SK-N-SH treated with all-trans-retinoic acid at 6 μM for 48 hours (cell line): ENCODE data around the gene TMEM167B.

Experiments
- ATAC-seq: fragments of 200-7000 bp; cut with Tn5 transposase; 3 replicates; pipeline ENCODE4 v1.9.1; 2020; ENCODE audit warnings: mild to moderate bottlenecking, moderate library complexity
- ARNTL ChIP-seq: fragments of 450-650 bp; formaldehyde crosslinking; IDR thresholded peaks from 2 replicates; pipeline ENCODE4 v1.5.0; 2020; ENCODE audit warnings: low read depth, mild to moderate bottlenecking, moderate library complexity, borderline replicate concordance
- BACH2 ChIP-seq: fragments of 250-450 bp; sonication (Bioruptor Pico); IDR thresholded peaks from 2 replicates; pipeline ENCODE4 v1.9.0; 2021; ENCODE audit warnings: mild to moderate bottlenecking, borderline replicate concordance
- CREB5 ChIP-seq: fragments of 250-450 bp; sonication (Bioruptor Pico); IDR thresholded peaks from 2 replicates; pipeline ENCODE4 v1.5.1; 2020; ENCODE audit warnings: low read depth, mild to moderate bottlenecking, moderate library complexity
- CSDC2 ChIP-seq: fragments of 250-450 bp; sonication (Bioruptor Pico); IDR thresholded peaks from 2 replicates; pipeline ENCODE4 v1.5.0; 2020; ENCODE audit warnings: mild to moderate bottlenecking, moderate library complexity
- CSRNP3 ChIP-seq: fragments of 250-450 bp; sonication (Bioruptor Pico); IDR thresholded peaks from 2 replicates; pipeline ENCODE4 v1.5.1; 2021; ENCODE audit warnings: mild to moderate bottlenecking, moderate library complexity
- ESRRG ChIP-seq: fragments of 250-450 bp; sonication (Bioruptor Pico); IDR thresholded peaks from 2 replicates; pipeline ENCODE4 v1.6.1; 2021; ENCODE audit warnings: mild to moderate bottlenecking
- GLIS3 ChIP-seq: fragments of 250-450 bp; sonication (Bioruptor Pico); IDR thresholded peaks from 2 replicates; pipeline ENCODE4 v1.5.0; 2020; ENCODE audit warnings: mild to moderate bottlenecking, moderate library complexity
- ISL1 ChIP-seq: fragments of 250-450 bp; sonication (Bioruptor Pico); IDR thresholded peaks from 2 replicates; pipeline ENCODE4 v2.1.2; 2022; ENCODE audit warnings: mild to moderate bottlenecking, moderate library complexity
- OSR1 ChIP-seq: fragments of 250-450 bp; sonication (Bioruptor Pico); IDR thresholded peaks from 2 replicates; pipeline ENCODE4 v1.8.0; 2022; ENCODE audit warnings: moderate library complexity, mild to moderate bottlenecking, inconsistent platforms
- PATZ1 ChIP-seq: fragments of 250-450 bp; sonication (Bioruptor Pico); IDR thresholded peaks from 2 replicates; pipeline ENCODE4 v1.8.0; 2020; ENCODE audit warnings: mild to moderate bottlenecking, moderate library complexity, borderline replicate concordance
- PPARA ChIP-seq: fragments of 250-450 bp; sonication (Bioruptor Pico); IDR thresholded peaks from 2 replicates; pipeline ENCODE4 v1.5.0; 2020; ENCODE audit warnings: mild to moderate bottlenecking, borderline replicate concordance
- RARB ChIP-seq: fragments of 250-450 bp; sonication (Bioruptor Pico); IDR thresholded peaks from 2 replicates; pipeline ENCODE4 v1.8.0; 2021; ENCODE audit warnings: mild to moderate bottlenecking, moderate library complexity
- SNAI2 ChIP-seq: fragments of 250-450 bp; sonication (Bioruptor Pico); IDR thresholded peaks from 2 replicates; pipeline ENCODE4 v1.5.0; 2020; ENCODE audit warnings: mild to moderate bottlenecking, moderate library complexity
- TCF4 ChIP-seq: fragments of 250-450 bp; sonication (Bioruptor Pico); IDR thresholded peaks from 2 replicates; pipeline ENCODE4 v1.8.0; 2021; ENCODE audit warnings: mild to moderate bottlenecking, moderate library complexity, borderline replicate concordance
- TOX ChIP-seq: fragments of 250-450 bp; sonication (Bioruptor Pico); IDR thresholded peaks from 2 replicates; pipeline ENCODE4 v1.8.0; 2021; ENCODE audit warnings: mild to moderate bottlenecking, moderate library complexity, borderline replicate concordance
- ZC3H10 ChIP-seq: fragments of 250-450 bp; sonication (Bioruptor Pico); IDR thresholded peaks from 2 replicates; pipeline ENCODE4 v1.5.1; 2021; ENCODE audit warnings: mild to moderate bottlenecking, moderate library complexity
- ZFP3 ChIP-seq: fragments of 250-450 bp; sonication (Bioruptor Pico); IDR thresholded peaks from 2 replicates; pipeline ENCODE4 v1.5.0; 2020; ENCODE audit warnings: mild to moderate bottlenecking, moderate library complexity
- ZFP30 ChIP-seq: fragments of 450-650 bp; formaldehyde crosslinking; IDR thresholded peaks from 2 replicates; pipeline ENCODE4 v1.5.0; 2022; ENCODE audit warnings: mild to moderate bottlenecking, moderate library complexity
- ZNF565 ChIP-seq: fragments of 450-650 bp; formaldehyde crosslinking; conservative IDR thresholded peaks from 2 replicates; pipeline ENCODE4 v1.5.0; 2020; ENCODE audit warnings: low read depth, mild to moderate bottlenecking, moderate library complexity
- ZNF70 ChIP-seq: fragments of 450-650 bp; formaldehyde crosslinking; IDR thresholded peaks from 2 replicates; pipeline ENCODE4 v1.5.0; 2020; ENCODE audit warnings: mild to moderate bottlenecking, moderate library complexity
- ZNF8 ChIP-seq: fragments of 450-650 bp; formaldehyde crosslinking; IDR thresholded peaks from 2 replicates; pipeline ENCODE4 v1.5.0; 2020; ENCODE audit warnings: mild to moderate bottlenecking, moderate library complexity
- TF ChIP-seq, protein P1 (sequence below): fragments of 250-450 bp; sonication (Bioruptor Pico); IDR thresholded peaks from 2 replicates; pipeline ENCODE4 v1.5.0; 2020; ENCODE audit warnings: mild to moderate bottlenecking, moderate library complexity

Gene TMEM167B

GRCh38 chr1:109078317-109078716, 12.2 kb upstream of the TMEM167B start:
- TF ChIP-seq TCF4 (no peak), CSDC2 (CRISPR knock-in tag) (no peak), ISL1 (CRISPR knock-in tag) (no peak), BACH2 (CRISPR knock-in tag) (no peak)
- no peak for ATAC-seq

GRCh38 chr1:109079240-109079622, 11.3 kb upstream of the TMEM167B start:
- ATAC-seq = no peak
- TF ChIP-seq, protein P1, sequence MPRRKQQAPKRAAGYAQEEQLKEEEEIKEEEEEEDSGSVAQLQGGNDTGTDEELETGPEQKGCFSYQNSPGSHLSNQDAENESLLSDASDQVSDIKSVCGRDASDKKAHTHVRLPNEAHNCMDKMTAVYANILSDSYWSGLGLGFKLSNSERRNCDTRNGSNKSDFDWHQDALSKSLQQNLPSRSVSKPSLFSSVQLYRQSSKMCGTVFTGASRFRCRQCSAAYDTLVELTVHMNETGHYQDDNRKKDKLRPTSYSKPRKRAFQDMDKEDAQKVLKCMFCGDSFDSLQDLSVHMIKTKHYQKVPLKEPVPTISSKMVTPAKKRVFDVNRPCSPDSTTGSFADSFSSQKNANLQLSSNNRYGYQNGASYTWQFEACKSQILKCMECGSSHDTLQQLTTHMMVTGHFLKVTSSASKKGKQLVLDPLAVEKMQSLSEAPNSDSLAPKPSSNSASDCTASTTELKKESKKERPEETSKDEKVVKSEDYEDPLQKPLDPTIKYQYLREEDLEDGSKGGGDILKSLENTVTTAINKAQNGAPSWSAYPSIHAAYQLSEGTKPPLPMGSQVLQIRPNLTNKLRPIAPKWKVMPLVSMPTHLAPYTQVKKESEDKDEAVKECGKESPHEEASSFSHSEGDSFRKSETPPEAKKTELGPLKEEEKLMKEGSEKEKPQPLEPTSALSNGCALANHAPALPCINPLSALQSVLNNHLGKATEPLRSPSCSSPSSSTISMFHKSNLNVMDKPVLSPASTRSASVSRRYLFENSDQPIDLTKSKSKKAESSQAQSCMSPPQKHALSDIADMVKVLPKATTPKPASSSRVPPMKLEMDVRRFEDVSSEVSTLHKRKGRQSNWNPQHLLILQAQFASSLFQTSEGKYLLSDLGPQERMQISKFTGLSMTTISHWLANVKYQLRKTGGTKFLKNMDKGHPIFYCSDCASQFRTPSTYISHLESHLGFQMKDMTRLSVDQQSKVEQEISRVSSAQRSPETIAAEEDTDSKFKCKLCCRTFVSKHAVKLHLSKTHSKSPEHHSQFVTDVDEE (CRISPR knock-in tag) = no peak
- no peak for TF ChIP-seq TOX
- TF ChIP-seq BACH2 (CRISPR knock-in tag) = no peak
- TF ChIP-seq ESRRG (CRISPR knock-in tag) = no peak
- no peak for TF ChIP-seq ZNF565
- TF ChIP-seq CSDC2 (CRISPR knock-in tag) = no peak
- TF ChIP-seq PATZ1 = no peak
- no peak for TF ChIP-seq PPARA
- no peak for TF ChIP-seq ARNTL (CRISPR knock-in tag)
- no peak for TF ChIP-seq CSRNP3 (CRISPR knock-in tag)
- no peak for TF ChIP-seq ZFP3
- no peak for TF ChIP-seq SNAI2
- TF ChIP-seq ZNF70 (CRISPR knock-in tag) = no peak
- TF ChIP-seq GLIS3 = no peak
- no peak for TF ChIP-seq ZC3H10
- no peak for TF ChIP-seq OSR1 (CRISPR knock-in tag)
- TF ChIP-seq ZFP30 (CRISPR knock-in tag) = no peak
- no peak for TF ChIP-seq CREB5 (CRISPR knock-in tag)
- TF ChIP-seq ZNF8 (CRISPR knock-in tag) = no peak
- TF ChIP-seq, all 23 proteins: peak for 0

DNA sequence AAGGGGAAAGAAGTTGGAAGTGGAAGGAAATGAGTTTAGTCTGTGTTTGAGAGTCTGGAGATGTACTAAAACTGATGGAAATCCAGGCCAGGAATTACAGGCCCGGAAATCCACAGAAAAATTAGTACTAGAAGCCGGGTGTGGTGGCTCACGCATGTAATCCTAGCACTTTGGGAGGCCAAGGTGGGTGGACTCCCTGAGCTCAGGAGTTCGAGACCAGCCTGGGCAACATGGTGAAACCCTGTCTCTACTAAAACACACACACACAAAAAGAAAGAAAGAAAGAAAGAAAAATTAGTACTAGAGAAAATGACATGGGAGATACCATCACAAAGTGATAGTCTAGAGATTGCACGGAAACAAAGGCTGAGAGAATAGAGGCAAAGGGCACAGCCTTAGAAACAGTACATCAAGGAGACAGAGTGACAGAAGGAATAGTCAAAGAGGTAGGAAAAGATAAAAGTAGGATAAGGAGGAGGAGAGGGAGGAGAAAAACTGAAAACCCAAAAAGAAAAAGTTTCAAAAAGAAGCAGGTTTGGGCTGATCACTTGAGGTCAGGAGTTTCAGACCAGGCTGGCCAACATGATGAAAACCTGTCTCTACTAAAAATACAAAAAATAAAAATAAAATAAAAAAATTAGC, 10.0 kb upstream of the TMEM167B start:
- ATAC-seq = no peak
- TF ChIP-seq RARB = no peak
- TF ChIP-seq ZNF565 = no peak
- TF ChIP-seq ISL1 (CRISPR knock-in tag) = no peak

- no peak for ATAC-seq
- TF ChIP-seq CSDC2 (CRISPR knock-in tag) (no peak), ZFP30 (CRISPR knock-in tag) (no peak), RARB (no peak), PPARA (no peak), ESRRG (CRISPR knock-in tag) (no peak), ZC3H10 (no peak), ZNF8 (CRISPR knock-in tag) (no peak), BACH2 (CRISPR knock-in tag) (no peak), ZFP3 (no peak), OSR1 (CRISPR knock-in tag) (no peak), ARNTL (CRISPR knock-in tag) (no peak), GLIS3 (no peak), ISL1 (CRISPR knock-in tag) (no peak), CSRNP3 (CRISPR knock-in tag) (no peak), PATZ1 (no peak), ZNF565 (no peak)
- TF ChIP-seq, protein P1 (CRISPR knock-in tag) = no peak
Measured at GRCh38 chr1:109083501-109083900, 7.1 kb upstream of the TMEM167B start.
